Colonic mucosa (tissue), 4 donors: ENCODE results near the gene RHOBTB1. TPM values are rescaled to one million over a fixed set of nuclear protein-coding genes. Genes with fewer than 3 reads are reported as not detected.
"Not testable (repeated sequence)": the region's sequence is repeated elsewhere in the genome, so short reads cannot be mapped to it uniquely, and the experiment has no call there.

Experiments
- DNase-seq: peaks from one replicate; pipeline ENCODE4 v3.0.0-alpha.2; 2020
- H3K27ac ChIP-seq: fragments of 200-600 bp; one replicate; pipeline ENCODE4 v1.8.0; 2021
- H3K27me3 ChIP-seq: fragments of 200-600 bp; one replicate; pipeline ENCODE4 v1.8.0; 2021
- H3K36me3 ChIP-seq: fragments of 200-600 bp; one replicate; pipeline ENCODE4 v1.8.0; 2021
- H3K4me1 ChIP-seq: fragments of 200-600 bp; one replicate; pipeline ENCODE4 v1.8.0; 2021; ENCODE audit warnings: mild to moderate bottlenecking
- H3K4me3 ChIP-seq: fragments of 200-600 bp; one replicate; pipeline ENCODE4 v1.8.0; 2021
- H3K9ac ChIP-seq, 2 donors: one replicate each; pipeline ENCODE4 v1.7.0; 2013; ENCODE audit warnings: control low read depth in 2 of 2, low read depth in 2 of 2, low read length in 2 of 2
- H3K9me3 ChIP-seq: fragments of 200-600 bp; one replicate; pipeline ENCODE4 v1.8.0; 2021
- CTCF ChIP-seq: fragments of 200-600 bp; IDR thresholded peaks from one replicate; pipeline ENCODE4 v1.8.0; 2022; ENCODE audit warnings: antibody characterized with exemption, mild to moderate bottlenecking
- intact Hi-C: fragments of 100-400 bp; cut with DNase I; formaldehyde crosslinking; loops from one replicate; pipeline ENCODE4 v1.14.1; 2022
- total RNA-seq, 2 donors: library from RNA; stranded (reverse); fragmentation: NEBNext Ultra II Directional in 1 of 2; extraction: Animal tissue kit (Norgen Biotek cat#: 25700) in 1 of 2; gene quantifications; one replicate each; pipeline ENCODE4 v1.2.1, GENCODE V29; 2021
- donor health status: healthy.
- donor health status: DM: no; HTN: no; CAD: no.
- donor health status: DM: no; HTN: no; CAD: no.

RHOBTB1 gene
- total RNA-seq, 2 donors from 2014 or later: 2.5 to 4.9 TPM

- H3K9me3 ChIP-seq: no peaks in the 10 kb centered on the region
- H3K27ac ChIP-seq: no peak overlapping the region
- H3K4me1 ChIP-seq: no peaks in the 10 kb centered on the region
- no peaks in the 10 kb centered on the region for H3K36me3 ChIP-seq
- H3K27me3 ChIP-seq: no peaks in the 10 kb centered on the region
- H3K4me3 ChIP-seq: no peak overlapping the region
- H3K9ac ChIP-seq: no peak overlapping the region
- TF ChIP-seq CTCF: no peak
- no peak for DNase-seq
- intact Hi-C loops: no loop called here
Measured at GRCh38 chr10:60976687-60977086, 32.7 kb upstream of the RHOBTB1 start.

GRCh38 chr10:60975716-60976115 lies 31.7 kb upstream of the RHOBTB1 start:
- Histone ChIP-seq H3K4me1 (no peaks in the 10 kb centered on the region), H3K27ac (no peak overlapping the region), H3K9ac (no peak overlapping the region), H3K9me3 (no peaks in the 10 kb centered on the region), H3K36me3 (no peaks in the 10 kb centered on the region), H3K27me3 (no peaks in the 10 kb centered on the region), H3K4me3 (no peak overlapping the region)
- intact Hi-C loops: no loop called here
- no peak for TF ChIP-seq CTCF
- no peak for DNase-seq

GRCh38 chr10:60974463-60975149 lies 30.6 kb upstream of the RHOBTB1 start:
- intact Hi-C loops: no loop called here
- H3K4me3 ChIP-seq: no peak overlapping the region
- no peaks in the 10 kb centered on the region for H3K36me3 ChIP-seq
- no peaks in the 10 kb centered on the region for H3K4me1 ChIP-seq
- DNase-seq: no peak
- no peak for TF ChIP-seq CTCF
- H3K9ac ChIP-seq: no peak overlapping the region
- H3K9me3 ChIP-seq: no peaks in the 10 kb centered on the region
- H3K27ac ChIP-seq: no peak overlapping the region
- no peaks in the 10 kb centered on the region for H3K27me3 ChIP-seq

- no peaks in the 10 kb centered on the region for H3K27me3 ChIP-seq
- H3K4me3 ChIP-seq: no peak overlapping the region
- H3K9ac ChIP-seq: no peak overlapping the region
- H3K27ac ChIP-seq: no peak overlapping the region
- no peaks in the 10 kb centered on the region for H3K36me3 ChIP-seq
- no peaks in the 10 kb centered on the region for H3K4me1 ChIP-seq
- DNase-seq: no peak
- H3K9me3 ChIP-seq: no peaks in the 10 kb centered on the region
- TF ChIP-seq CTCF: no peak
- intact Hi-C loops: no loop called here
Measured at GRCh38 chr10:60973086-60973485, 29.1 kb upstream of the RHOBTB1 start.

- H3K9me3 ChIP-seq, H3K27ac ChIP-seq, H3K4me1 ChIP-seq, H3K4me3 ChIP-seq, H3K36me3 ChIP-seq, H3K9ac ChIP-seq, DNase-seq, H3K27me3 ChIP-seq, intact Hi-C loops: not testable (repeated sequence)
Measured at GRCh38 chr10:60972181-60972580, 28.2 kb upstream of the RHOBTB1 start.

GRCh38 chr10:60970526-60970925 lies 26.5 kb upstream of the RHOBTB1 start:
- no peak for TF ChIP-seq CTCF
- Histone ChIP-seq H3K9ac (no peak overlapping the region), H3K27ac (no peak overlapping the region), H3K4me3 (no peak overlapping the region), H3K9me3 (no peaks in the 10 kb centered on the region), H3K4me1 (no peaks in the 10 kb centered on the region), H3K27me3 (no peaks in the 10 kb centered on the region), H3K36me3 (no peaks in the 10 kb centered on the region)
- DNase-seq: no peak
- intact Hi-C loops: no loop called here
